K562 (cell line): ENCODE measurements around the gene MRGPRD. TPM values are rescaled to one million over a fixed set of nuclear protein-coding genes. Genes with fewer than 3 reads are reported as not detected.

Experiments used
- MYC ChIP-seq, 2 experiments: fragments of 250-450 bp in 1 of 2; sonication (Bioruptor Pico) in 1 of 2; IDR thresholded peaks; 2 replicates each; pipeline versions ENCODE4 v1.5.1 to v1.6.1; 2012 to 2021; ENCODE audit warnings: low read depth in 2 of 2, borderline replicate concordance in 1 of 2, improper control_type of control experiment in 1 of 2, low read length in 1 of 2, mild to moderate bottlenecking in 1 of 2, moderate library complexity in 1 of 2
- NR0B1 ChIP-seq: fragments of 450-650 bp; IDR thresholded peaks from one replicate; pipeline ENCODE4 v1.6.1; 2018; ENCODE audit warnings: mild to moderate bottlenecking, moderate library complexity; ENCODE audit not compliant: partially characterized antibody
- NR3C1 ChIP-seq: sonication (generic); formaldehyde crosslinking; IDR thresholded peaks from 2 replicates; pipeline ENCODE4 v1.8.1; 2022; ENCODE audit warnings: missing genetic modification reagents
- ZBED1 ChIP-seq: IDR thresholded peaks from 2 replicates; pipeline ENCODE4 v1.6.1; 2014
- ZC3H8 ChIP-seq: fragments of 450-650 bp; IDR thresholded peaks from 2 replicates; pipeline ENCODE4 v1.6.1; 2017
- ZNF354B ChIP-seq: fragments of 250-450 bp; sonication (Bioruptor Pico); IDR thresholded peaks from 2 replicates; pipeline ENCODE4 v1.4.0; 2020
- ZNF717 ChIP-seq: fragments of 250-450 bp; sonication (Bioruptor Pico); IDR thresholded peaks from 2 replicates; pipeline ENCODE4 v1.5.0; 2021
- polyA plus RNA-seq, 8 experiments: library from polyadenylated mRNA; depleted of rRNA in 4 of 8; stranded (reverse) in 5 of 8; unstranded in 3 of 8; fragments of >200 nt; fragmentation: Nextera tagmentation in 2 of 8; fragmentation: Illumina TruSeq in 1 of 8; extraction: Ambion mirVana in 2 of 8; extraction: Trizol in 1 of 8; gene quantifications; 2 replicates each; pipeline versions ENCODE4 v1.2.1 to v1.2.3, GENCODE V29; 2011 to 2014; ENCODE audit warnings: inconsistent platforms in 1 of 8, missing spikeins in 1 of 8
- total RNA-seq, 7 experiments: library from RNA; depleted of rRNA in 6 of 7; stranded (reverse); fragments of >200 nt in 6 of 7; fragmentation: Illumina TruSeq in 2 of 7; extraction: Trizol in 2 of 7; gene quantifications; 2 replicates each; pipeline versions ENCODE4 v1.2.1 to v1.2.3, GENCODE V29; 2011 to 2021; ENCODE audit warnings: low replicate concordance in 1 of 7
- TF ChIP-seq, protein P1 (sequence below): fragments of 250-450 bp; sonication (Bioruptor Pico); IDR thresholded peaks from 2 replicates; pipeline ENCODE4 v1.5.0; 2022; ENCODE audit warnings: mild to moderate bottlenecking
- TF ChIP-seq, protein P2 (sequence below), 2 experiments: fragments of 450-650 bp; IDR thresholded peaks; 2 replicates each; pipeline ENCODE4 v1.6.1; 2016; ENCODE audit warnings: mild to moderate bottlenecking in 2 of 2, borderline replicate concordance in 1 of 2, low read depth in 1 of 2, moderate library complexity in 1 of 2

MRGPRD gene
- total and polyA plus RNA-seq, 9 of the 15 experiments (the other 6 are each of a cell fraction or from before 2014, with no cell fraction given): not detected

- TF ChIP-seq, protein P1, sequence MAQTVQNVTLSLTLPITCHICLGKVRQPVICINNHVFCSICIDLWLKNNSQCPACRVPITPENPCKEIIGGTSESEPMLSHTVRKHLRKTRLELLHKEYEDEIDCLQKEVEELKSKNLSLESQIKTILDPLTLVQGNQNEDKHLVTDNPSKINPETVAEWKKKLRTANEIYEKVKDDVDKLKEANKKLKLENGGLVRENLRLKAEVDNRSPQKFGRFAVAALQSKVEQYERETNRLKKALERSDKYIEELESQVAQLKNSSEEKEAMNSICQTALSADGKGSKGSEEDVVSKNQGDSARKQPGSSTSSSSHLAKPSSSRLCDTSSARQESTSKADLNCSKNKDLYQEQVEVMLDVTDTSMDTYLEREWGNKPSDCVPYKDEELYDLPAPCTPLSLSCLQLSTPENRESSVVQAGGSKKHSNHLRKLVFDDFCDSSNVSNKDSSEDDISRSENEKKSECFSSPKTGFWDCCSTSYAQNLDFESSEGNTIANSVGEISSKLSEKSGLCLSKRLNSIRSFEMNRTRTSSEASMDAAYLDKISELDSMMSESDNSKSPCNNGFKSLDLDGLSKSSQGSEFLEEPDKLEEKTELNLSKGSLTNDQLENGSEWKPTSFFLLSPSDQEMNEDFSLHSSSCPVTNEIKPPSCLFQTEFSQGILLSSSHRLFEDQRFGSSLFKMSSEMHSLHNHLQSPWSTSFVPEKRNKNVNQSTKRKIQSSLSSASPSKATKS (CRISPR knock-in tag): no peak
- TF ChIP-seq ZBED1 (no peak), NR3C1 (CRISPR knock-in tag) (no peak), ZC3H8 (no peak), ZNF354B (CRISPR knock-in tag) (no peak), MYC (IDR thresholded peaks at IDR 0.05; ENCODE audit: low read depth, low read length) (no peak), MYC (CRISPR knock-in tag; IDR thresholded peaks at IDR 0.05; ENCODE audit: borderline replicate concordance, low read depth) (no peak), ZNF717 (no peak), NR0B1 (no peak)
- TF ChIP-seq, protein P2, sequence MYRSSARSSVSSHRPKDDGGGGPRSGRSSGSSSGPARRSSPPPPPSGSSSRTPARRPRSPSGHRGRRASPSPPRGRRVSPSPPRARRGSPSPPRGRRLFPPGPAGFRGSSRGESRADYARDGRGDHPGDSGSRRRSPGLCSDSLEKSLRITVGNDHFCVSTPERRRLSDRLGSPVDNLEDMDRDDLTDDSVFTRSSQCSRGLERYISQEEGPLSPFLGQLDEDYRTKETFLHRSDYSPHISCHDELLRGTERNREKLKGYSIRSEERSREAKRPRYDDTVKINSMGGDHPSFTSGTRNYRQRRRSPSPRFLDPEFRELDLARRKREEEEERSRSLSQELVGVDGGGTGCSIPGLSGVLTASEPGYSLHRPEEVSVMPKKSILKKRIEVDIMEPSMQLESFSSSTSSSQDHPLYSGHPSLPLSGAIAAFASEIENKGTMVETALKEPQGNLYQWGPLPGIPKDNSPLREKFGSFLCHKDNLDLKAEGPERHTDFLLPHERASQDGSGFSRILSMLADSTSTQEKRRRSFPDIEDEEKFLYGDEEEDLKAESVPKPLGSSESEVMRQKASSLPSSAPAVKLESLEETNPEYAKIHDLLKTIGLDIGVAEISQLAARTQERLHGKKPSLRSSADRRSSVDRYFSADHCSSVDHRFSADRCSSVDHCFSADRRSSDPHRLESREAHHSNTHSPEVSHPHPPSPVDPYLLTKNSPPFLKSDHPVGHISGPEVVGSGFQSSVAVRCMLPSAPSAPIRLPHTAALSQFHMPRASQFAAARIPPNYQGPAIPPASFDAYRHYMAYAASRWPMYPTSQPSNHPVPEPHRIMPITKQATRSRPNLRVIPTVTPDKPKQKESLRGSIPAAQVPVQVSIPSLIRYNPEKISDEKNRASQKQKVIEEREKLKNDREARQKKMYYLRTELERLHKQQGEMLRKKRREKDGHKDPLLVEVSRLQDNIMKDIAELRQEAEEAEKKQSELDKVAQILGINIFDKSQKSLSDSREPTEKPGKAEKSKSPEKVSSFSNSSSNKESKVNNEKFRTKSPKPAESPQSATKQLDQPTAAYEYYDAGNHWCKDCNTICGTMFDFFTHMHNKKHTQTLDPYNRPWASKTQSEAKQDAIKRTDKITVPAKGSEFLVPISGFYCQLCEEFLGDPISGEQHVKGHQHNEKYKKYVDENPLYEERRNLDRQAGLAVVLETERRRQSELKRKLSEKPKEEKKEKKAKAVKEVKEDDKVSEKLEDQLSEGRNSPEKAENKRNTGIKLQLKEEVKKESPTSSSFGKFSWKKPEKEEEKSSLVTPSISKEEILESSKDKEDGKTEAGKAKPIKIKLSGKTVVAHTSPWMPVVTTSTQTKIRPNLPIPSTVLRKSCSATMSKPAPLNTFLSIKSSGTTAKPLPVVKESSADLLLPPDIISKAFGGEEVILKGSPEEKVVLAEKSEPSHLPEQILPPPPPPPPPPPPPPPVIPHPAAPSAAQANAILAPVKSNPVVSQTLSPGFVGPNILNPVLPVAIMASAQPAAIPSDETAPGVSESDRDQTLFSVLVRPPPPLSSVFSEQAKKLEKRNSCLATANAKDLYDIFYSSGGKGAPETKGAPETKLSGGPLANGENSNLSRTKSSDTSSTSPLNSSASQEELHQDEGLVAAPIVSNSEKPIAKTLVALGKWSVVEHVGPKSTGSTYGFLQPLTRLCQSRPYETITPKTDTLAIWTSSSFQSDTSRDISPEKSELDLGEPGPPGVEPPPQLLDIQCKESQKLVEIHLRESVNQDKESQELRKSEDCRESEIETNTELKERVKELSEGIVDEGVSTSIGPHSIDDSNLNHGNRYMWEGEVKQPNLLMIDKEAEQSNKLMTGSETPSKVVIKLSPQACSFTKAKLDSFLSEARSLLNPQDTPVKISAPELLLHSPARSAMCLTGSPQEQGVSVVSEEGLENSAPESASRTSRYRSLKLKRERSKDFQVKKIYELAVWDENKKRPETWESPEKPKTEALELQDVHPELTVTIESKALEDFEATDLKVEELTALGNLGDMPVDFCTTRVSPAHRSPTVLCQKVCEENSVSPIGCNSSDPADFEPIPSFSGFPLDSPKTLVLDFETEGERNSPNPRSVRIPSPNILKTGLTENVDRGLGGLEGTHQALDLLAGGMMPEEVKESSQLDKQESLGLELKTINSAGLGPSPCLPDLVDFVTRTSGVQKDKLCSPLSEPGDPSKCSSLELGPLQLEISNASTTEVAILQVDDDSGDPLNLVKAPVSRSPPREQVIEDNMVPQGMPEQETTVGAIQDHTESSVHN (IDR thresholded peaks at IDR 0.05; ENCODE audit: borderline replicate concordance in 1 of 2, low read depth in 1 of 2): no peak
Observed at GRCh38 chr11:68987211-68987610, 6.4 kb upstream of the MRGPRD start (continued).
